T-helper 2 cell treated with Interferon-gamma antibody and Interleukin-4, amounts not matched to agents 5 μg/mL and 100 μg/mL, for 36 hours (primary cell): ENCODE data around the gene KAT6B.

ENCODE experiments used
- DNase-seq: peaks from one replicate; pipeline ENCODE4 v3.0.0; 2021; ENCODE audit warnings: low spot score
- H3K27ac Mint-ChIP-seq: one replicate; pipeline ENCODE4 v1.8.0; 2021; ENCODE audit warnings: mild to moderate bottlenecking, mixed read lengths
- H3K27me3 Mint-ChIP-seq: one replicate; pipeline ENCODE4 v1.8.0; 2021; ENCODE audit warnings: low read depth, mixed read lengths
- H3K36me3 Mint-ChIP-seq: one replicate; pipeline ENCODE4 v1.8.0; 2021; ENCODE audit warnings: low read depth, mixed read lengths
- H3K4me1 Mint-ChIP-seq: one replicate; pipeline ENCODE4 v1.8.0; 2021; ENCODE audit warnings: low read depth, mixed read lengths
- H3K4me3 Mint-ChIP-seq: one replicate; pipeline ENCODE4 v1.8.0; 2022; ENCODE audit warnings: mild to moderate bottlenecking, moderate library complexity, mixed read lengths
- H3K9me3 Mint-ChIP-seq: one replicate; pipeline ENCODE4 v1.8.0; 2021; ENCODE audit warnings: mixed read lengths

Gene KAT6B

GRCh38 chr10:74957285-74957961 is 131.0 kb downstream of the KAT6B start:
- DNase-seq: no peak
- Mint-ChIP-seq H3K4me3 (no peak overlapping the region), H3K36me3 (peaks cover 4% of the 10 kb centered on the region), H3K27me3 (no peaks in the 10 kb centered on the region), H3K27ac (no peak overlapping the region), H3K4me1 (peaks cover 12% of the 10 kb centered on the region), H3K9me3 (no peaks in the 10 kb centered on the region)

DNA sequence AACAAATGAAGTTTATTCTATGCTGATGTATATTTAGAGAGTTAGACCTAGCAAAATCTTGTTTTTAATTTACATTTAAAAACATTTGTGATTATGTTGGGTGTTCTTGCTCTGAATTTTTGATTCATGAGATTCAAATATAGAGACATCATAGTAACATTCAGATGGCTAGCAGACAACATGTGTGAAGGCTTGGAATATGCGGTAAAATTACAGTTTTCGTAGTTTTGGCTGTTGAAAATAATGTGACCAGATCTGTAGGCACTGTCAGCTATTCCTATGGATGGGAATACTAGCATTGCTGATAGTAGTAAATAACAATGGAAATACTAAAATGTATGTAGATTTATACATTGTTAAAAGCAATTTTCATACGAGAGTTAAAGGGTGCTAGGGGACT is 131.9 kb downstream of the KAT6B start:
- peaks cover 17% of the 10 kb centered on the region for H3K4me1 Mint-ChIP-seq

GRCh38 chr10:74960670-74961069 is 134.3 kb downstream of the KAT6B start:
- H3K36me3 Mint-ChIP-seq: peaks cover 15% of the 10 kb centered on the region
- H3K4me1 Mint-ChIP-seq: peaks cover 28% of the 10 kb centered on the region
- no peaks in the 10 kb centered on the region for H3K27me3 Mint-ChIP-seq
- DNase-seq: no peak
- H3K4me3 Mint-ChIP-seq: no peak overlapping the region
- H3K9me3 Mint-ChIP-seq: no peaks in the 10 kb centered on the region
- H3K27ac Mint-ChIP-seq: no peak overlapping the region

More for the DNA sequence above, 131.9 kb downstream of the KAT6B start:
- Mint-ChIP-seq H3K27ac (no peak overlapping the region), H3K9me3 (no peaks in the 10 kb centered on the region), H3K27me3 (no peaks in the 10 kb centered on the region), H3K36me3 (peaks cover 5% of the 10 kb centered on the region), H3K4me3 (no peak overlapping the region)
- DNase-seq: no peak

DNA sequence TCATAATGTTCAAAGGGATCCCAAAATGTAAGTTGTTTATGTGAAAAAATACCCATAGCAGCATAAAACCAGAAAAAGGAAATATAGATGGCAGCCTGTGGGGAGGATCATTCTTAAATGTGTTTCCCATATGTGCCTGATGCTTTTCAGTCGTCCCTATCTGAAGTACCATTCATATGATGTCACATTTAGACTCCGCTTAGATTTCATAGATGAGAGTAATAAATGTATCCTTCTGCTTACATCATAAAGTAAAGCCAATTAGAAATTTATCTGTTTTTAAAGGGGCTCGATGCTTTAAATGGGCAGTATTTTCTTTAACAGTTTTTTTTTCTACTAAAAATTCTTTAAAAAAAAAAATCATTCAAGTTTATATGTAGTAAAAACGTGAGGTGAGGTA is 136.1 kb downstream of the KAT6B start:
- H3K36me3 Mint-ChIP-seq: peaks cover 18% of the 10 kb centered on the region
- no peak overlapping the region for H3K27ac Mint-ChIP-seq
- no peak for DNase-seq
- H3K9me3 Mint-ChIP-seq: peaks cover 4% of the 10 kb centered on the region
- H3K4me1 Mint-ChIP-seq: peaks cover 27% of the 10 kb centered on the region
- H3K4me3 Mint-ChIP-seq: no peak overlapping the region
- no peaks in the 10 kb centered on the region for H3K27me3 Mint-ChIP-seq

- Mint-ChIP-seq H3K4me1 (peaks cover 36% of the 10 kb centered on the region), H3K36me3 (peaks cover 18% of the 10 kb centered on the region), H3K9me3 (peaks cover 4% of the 10 kb centered on the region), H3K4me3 (no peak overlapping the region), H3K27ac (peak overlapping the region; percentile 24), H3K27me3 (no peaks in the 10 kb centered on the region)
- DNase-seq: no peak
Measured at GRCh38 chr10:74963549-74963948, 137.1 kb downstream of the KAT6B start.

- Mint-ChIP-seq H3K4me1 (peaks cover 32% of the 10 kb centered on the region), H3K4me3 (peak overlapping the region; percentile 45), H3K9me3 (peaks cover 4% of the 10 kb centered on the region), H3K27ac (peak overlapping the region; percentile 45), H3K27me3 (no peaks in the 10 kb centered on the region), H3K36me3 (peaks cover 21% of the 10 kb centered on the region)
- DNase-seq: no peak
Measured at GRCh38 chr10:74967911-74968666, 141.7 kb downstream of the KAT6B start.

GRCh38 chr10:74968667-74969061 is 142.3 kb downstream of the KAT6B start:
- H3K4me3 Mint-ChIP-seq: no peak overlapping the region
- peaks cover 26% of the 10 kb centered on the region for H3K4me1 Mint-ChIP-seq
- peaks cover 19% of the 10 kb centered on the region for H3K36me3 Mint-ChIP-seq
- peaks cover 4% of the 10 kb centered on the region for H3K9me3 Mint-ChIP-seq
- H3K27ac Mint-ChIP-seq: no peak overlapping the region
- H3K27me3 Mint-ChIP-seq: no peaks in the 10 kb centered on the region
- DNase-seq: no peak

GRCh38 chr10:74969093-74969492 is 142.7 kb downstream of the KAT6B start:
- Mint-ChIP-seq H3K9me3 (peaks cover 4% of the 10 kb centered on the region), H3K4me3 (no peak overlapping the region), H3K27ac (no peak overlapping the region), H3K27me3 (no peaks in the 10 kb centered on the region), H3K4me1 (peaks cover 25% of the 10 kb centered on the region), H3K36me3 (peaks cover 19% of the 10 kb centered on the region)
- no peak for DNase-seq

- H3K4me3 Mint-ChIP-seq: no peak overlapping the region
- H3K27me3 Mint-ChIP-seq: no peaks in the 10 kb centered on the region
- peaks cover 17% of the 10 kb centered on the region for H3K36me3 Mint-ChIP-seq
- H3K4me1 Mint-ChIP-seq: peaks cover 23% of the 10 kb centered on the region
- peaks cover 4% of the 10 kb centered on the region for H3K9me3 Mint-ChIP-seq
- DNase-seq: no peak
- no peak overlapping the region for H3K27ac Mint-ChIP-seq
Measured at GRCh38 chr10:74969530-74969929, 143.1 kb downstream of the KAT6B start.

DNA sequence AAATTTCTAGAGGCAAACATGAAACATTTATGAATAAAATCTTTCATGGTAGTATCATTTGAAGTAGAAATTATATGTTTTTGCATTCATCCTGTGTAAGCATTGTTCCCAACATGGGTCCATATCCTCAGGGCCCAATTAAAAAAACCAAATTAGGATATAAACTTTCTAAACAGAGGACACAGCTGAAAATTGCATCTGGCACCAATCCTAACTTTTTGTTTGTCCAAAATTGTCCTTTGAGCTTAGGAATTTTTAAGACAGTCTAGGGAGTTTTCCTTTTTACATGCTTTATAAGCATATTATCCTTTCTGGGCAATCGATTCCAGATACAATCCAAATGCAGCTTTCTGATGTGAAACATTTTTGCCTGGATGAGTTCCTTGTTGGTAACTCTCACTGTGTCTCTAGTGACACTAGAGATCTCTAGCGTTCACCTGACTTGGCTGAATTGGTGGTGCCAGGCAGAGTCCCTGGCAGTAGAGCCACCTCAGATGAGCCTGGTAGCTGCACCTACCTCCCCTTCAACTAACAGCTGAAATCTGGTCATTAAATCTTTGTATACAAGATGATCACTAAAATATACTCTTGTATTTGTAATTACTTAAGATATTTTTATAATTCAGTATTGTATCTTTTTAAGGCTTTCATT is 147.5 kb downstream of the KAT6B start:
- Mint-ChIP-seq H3K9me3 (no peaks in the 10 kb centered on the region), H3K4me1 (peaks cover 41% of the 10 kb centered on the region), H3K27me3 (no peaks in the 10 kb centered on the region)

GRCh38 chr10:74975758-74976157 is 149.4 kb downstream of the KAT6B start:
- Mint-ChIP-seq H3K36me3 (peaks cover 39% of the 10 kb centered on the region), H3K9me3 (no peaks in the 10 kb centered on the region), H3K27me3 (no peaks in the 10 kb centered on the region), H3K4me1 (peaks cover 40% of the 10 kb centered on the region), H3K4me3 (no peak overlapping the region), H3K27ac (no peak overlapping the region)
- DNase-seq: no peak

More for the DNA sequence above, 147.5 kb downstream of the KAT6B start:
- no peak for DNase-seq
- peaks cover 32% of the 10 kb centered on the region for H3K36me3 Mint-ChIP-seq
- H3K4me3 Mint-ChIP-seq: no peak overlapping the region
- H3K27ac Mint-ChIP-seq: no peak overlapping the region

- peak overlapping the region; percentile 61 for H3K27ac Mint-ChIP-seq
- H3K4me1 Mint-ChIP-seq: peaks cover 44% of the 10 kb centered on the region
- H3K4me3 Mint-ChIP-seq: no peak overlapping the region
- H3K36me3 Mint-ChIP-seq: peaks cover 41% of the 10 kb centered on the region
- no peak for DNase-seq
- no peaks in the 10 kb centered on the region for H3K9me3 Mint-ChIP-seq
- no peaks in the 10 kb centered on the region for H3K27me3 Mint-ChIP-seq
Measured at GRCh38 chr10:74976565-74976964, 150.2 kb downstream of the KAT6B start.

GRCh38 chr10:74977072-74977471 is 150.7 kb downstream of the KAT6B start:
- H3K4me3 Mint-ChIP-seq: peak overlapping the region; percentile 70
- DNase-seq: no peak
- H3K27ac Mint-ChIP-seq: peak overlapping the region; percentile 77
- H3K4me1 Mint-ChIP-seq: peaks cover 45% of the 10 kb centered on the region
- no peaks in the 10 kb centered on the region for H3K9me3 Mint-ChIP-seq
- H3K36me3 Mint-ChIP-seq: peaks cover 41% of the 10 kb centered on the region
- no peaks in the 10 kb centered on the region for H3K27me3 Mint-ChIP-seq
